Natural killer cell treated with Interleukin-12 subunit alpha and Interleukin-12 subunit beta and Interleukin-15 and Interleukin-18, amount 100 ng/mL, for 72 hours (primary cell): Measurements from ENCODE around the gene BRINP3. TPM values are rescaled to one million over a fixed set of nuclear protein-coding genes. Genes with fewer than 3 reads are reported as not detected.

Experiments used
- ATAC-seq, 2 donors: fragments of 150-1000 bp; cut with Tn5 transposase in 1 of 2; sonication (Bioruptor Pico), chemical (Tn5 transposase) in 1 of 2; 2 replicates each; pipeline ENCODE4 v1.10.0; 2021
- DNase-seq: peaks from one replicate; pipeline ENCODE4 v3.0.0; 2022; ENCODE audit warnings: low spot score
- H3K27ac Mint-ChIP-seq, 2 donors: 1 replicate in 1 of 2; 2 replicates in 1 of 2; pipeline ENCODE4 v1.8.0; 2022; ENCODE audit warnings: mixed read lengths in 2 of 2, mild to moderate bottlenecking in 1 of 2, moderate library complexity in 1 of 2
- H3K27me3 Mint-ChIP-seq, 2 donors: 1 replicate in 1 of 2; 2 replicates in 1 of 2; pipeline ENCODE4 v1.8.0; 2022; ENCODE audit warnings: mixed read lengths in 2 of 2
- H3K36me3 Mint-ChIP-seq: one replicate; pipeline ENCODE4 v1.8.0; 2022; ENCODE audit warnings: mixed read lengths
- H3K4me1 Mint-ChIP-seq, 2 donors: 1 replicate in 1 of 2; 2 replicates in 1 of 2; pipeline ENCODE4 v1.8.0; 2022; ENCODE audit warnings: low read depth in 2 of 2, mixed read lengths in 2 of 2, mild to moderate bottlenecking in 1 of 2
- H3K4me3 Mint-ChIP-seq: one replicate; pipeline ENCODE4 v1.8.0; 2022; ENCODE audit warnings: mixed read lengths
- H3K9me3 Mint-ChIP-seq: 2 replicates; pipeline ENCODE4 v1.8.0; 2022; ENCODE audit warnings: mixed read lengths
- total RNA-seq, 2 donors: library from RNA; stranded (reverse); gene quantifications; one replicate each; pipeline ENCODE4 v1.2.3, GENCODE V29; 2022

Gene BRINP3
- total RNA-seq, 2 donors from 2014 or later: not detected

GRCh38 chr1:190475421-190476141, 2.1 kb downstream of the BRINP3 start:
- ATAC-seq (no peak), DNase-seq (no peak)
- peaks cover 4% of the 10 kb centered on the region for H3K36me3 Mint-ChIP-seq
- no peak overlapping the region for H3K27ac Mint-ChIP-seq
- H3K4me1 Mint-ChIP-seq: no peaks in the 10 kb centered on the region
- no peaks in the 10 kb centered on the region for H3K27me3 Mint-ChIP-seq
- H3K9me3 Mint-ChIP-seq: no peaks in the 10 kb centered on the region
- H3K4me3 Mint-ChIP-seq: no peak overlapping the region

DNA sequence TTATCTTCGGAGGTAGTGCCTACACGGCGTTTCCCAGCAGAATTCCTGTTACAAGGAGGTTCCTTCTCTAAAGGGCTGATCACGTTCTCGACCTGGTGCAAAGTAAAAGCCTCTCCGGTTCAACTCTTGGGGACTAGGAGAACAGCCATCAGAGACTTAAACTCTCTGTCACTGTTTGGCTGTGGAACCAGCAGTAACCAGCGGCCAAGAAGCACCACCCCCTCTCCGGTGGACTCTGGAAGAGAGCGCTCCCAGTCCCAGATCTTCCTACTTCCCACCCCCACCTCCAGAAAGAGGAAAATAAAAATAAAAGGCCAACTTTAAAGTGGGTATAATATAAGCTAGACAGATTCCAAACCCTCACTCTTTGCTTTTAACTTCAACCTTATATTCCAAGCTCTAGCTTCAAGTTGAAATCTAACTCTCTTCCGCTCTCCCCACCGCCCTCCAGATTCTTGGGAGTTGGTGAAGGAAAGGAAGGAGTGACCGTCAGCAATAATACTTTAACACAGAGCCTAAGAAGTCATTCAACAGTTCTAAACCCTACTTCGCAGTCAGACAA, 2.9 kb downstream of the BRINP3 start:
- ATAC-seq (no peak), DNase-seq (no peak)
- Mint-ChIP-seq H3K4me1 (no peaks in the 10 kb centered on the region), H3K4me3 (no peak overlapping the region), H3K27ac (no peak overlapping the region), H3K27me3 (no peaks in the 10 kb centered on the region), H3K9me3 (no peaks in the 10 kb centered on the region), H3K36me3 (peaks cover 4% of the 10 kb centered on the region)

GRCh38 chr1:190474010-190474409, 3.7 kb downstream of the BRINP3 start:
- Mint-ChIP-seq H3K27ac (no peak overlapping the region), H3K4me1 (no peaks in the 10 kb centered on the region), H3K27me3 (no peaks in the 10 kb centered on the region), H3K36me3 (peaks cover 4% of the 10 kb centered on the region), H3K4me3 (no peak overlapping the region), H3K9me3 (no peaks in the 10 kb centered on the region)
- DNase-seq: no peak
- no peak for ATAC-seq

GRCh38 chr1:190472494-190472893, 5.2 kb downstream of the BRINP3 start:
- H3K36me3 Mint-ChIP-seq: peaks cover 4% of the 10 kb centered on the region
- H3K9me3 Mint-ChIP-seq: no peaks in the 10 kb centered on the region
- ATAC-seq (no peak), DNase-seq (no peak)
- no peaks in the 10 kb centered on the region for H3K27me3 Mint-ChIP-seq
- H3K4me3 Mint-ChIP-seq: no peak overlapping the region
- H3K27ac Mint-ChIP-seq: no peak overlapping the region
- H3K4me1 Mint-ChIP-seq: no peaks in the 10 kb centered on the region

GRCh38 chr1:190472042-190472441, 5.6 kb downstream of the BRINP3 start:
- no peaks in the 10 kb centered on the region for H3K4me1 Mint-ChIP-seq
- H3K36me3 Mint-ChIP-seq: peaks cover 4% of the 10 kb centered on the region
- H3K27ac Mint-ChIP-seq: no peak overlapping the region
- H3K4me3 Mint-ChIP-seq: no peak overlapping the region
- H3K27me3 Mint-ChIP-seq: no peaks in the 10 kb centered on the region
- no peak for DNase-seq
- ATAC-seq: no peak
- H3K9me3 Mint-ChIP-seq: no peaks in the 10 kb centered on the region

GRCh38 chr1:190464690-190465089, 13.0 kb downstream of the BRINP3 start:
- peaks cover 6% of the 10 kb centered on the region for H3K36me3 Mint-ChIP-seq
- H3K4me1 Mint-ChIP-seq: no peaks in the 10 kb centered on the region
- H3K27me3 Mint-ChIP-seq: no peaks in the 10 kb centered on the region
- H3K9me3 Mint-ChIP-seq: peaks cover 9% of the 10 kb centered on the region
- no peak for ATAC-seq
- no peak overlapping the region for H3K4me3 Mint-ChIP-seq
- DNase-seq: no peak
- H3K27ac Mint-ChIP-seq: no peak overlapping the region

GRCh38 chr1:190456129-190456528, 21.5 kb downstream of the BRINP3 start:
- DNase-seq (no peak), ATAC-seq (no peak)
- Mint-ChIP-seq H3K4me1 (no peaks in the 10 kb centered on the region), H3K27me3 (no peaks in the 10 kb centered on the region), H3K9me3 (peaks cover under 1% of the 10 kb centered on the region), H3K27ac (no peak overlapping the region), H3K36me3 (peaks cover 3% of the 10 kb centered on the region), H3K4me3 (no peak overlapping the region)

- no peak overlapping the region for H3K4me3 Mint-ChIP-seq
- ATAC-seq (no peak), DNase-seq (no peak)
- H3K4me1 Mint-ChIP-seq: no peaks in the 10 kb centered on the region
- H3K9me3 Mint-ChIP-seq: no peaks in the 10 kb centered on the region
- H3K27ac Mint-ChIP-seq: no peak overlapping the region
- H3K36me3 Mint-ChIP-seq: no peaks in the 10 kb centered on the region
- no peaks in the 10 kb centered on the region for H3K27me3 Mint-ChIP-seq
These were observed 22.0 kb downstream of the BRINP3 start for GRCh38 chr1:190455631-190456030.

GRCh38 chr1:190453550-190453949, 24.1 kb downstream of the BRINP3 start:
- no peaks in the 10 kb centered on the region for H3K27me3 Mint-ChIP-seq
- ATAC-seq (no peak), DNase-seq (no peak)
- no peak overlapping the region for H3K4me3 Mint-ChIP-seq
- no peaks in the 10 kb centered on the region for H3K36me3 Mint-ChIP-seq
- no peaks in the 10 kb centered on the region for H3K4me1 Mint-ChIP-seq
- no peak overlapping the region for H3K27ac Mint-ChIP-seq
- H3K9me3 Mint-ChIP-seq: no peaks in the 10 kb centered on the region

- Mint-ChIP-seq H3K4me3 (no peak overlapping the region), H3K27ac (no peak overlapping the region), H3K36me3 (no peaks in the 10 kb centered on the region)
These were observed 25.3 kb downstream of the BRINP3 start for GRCh38 chr1:190452272-190452848.

DNA sequence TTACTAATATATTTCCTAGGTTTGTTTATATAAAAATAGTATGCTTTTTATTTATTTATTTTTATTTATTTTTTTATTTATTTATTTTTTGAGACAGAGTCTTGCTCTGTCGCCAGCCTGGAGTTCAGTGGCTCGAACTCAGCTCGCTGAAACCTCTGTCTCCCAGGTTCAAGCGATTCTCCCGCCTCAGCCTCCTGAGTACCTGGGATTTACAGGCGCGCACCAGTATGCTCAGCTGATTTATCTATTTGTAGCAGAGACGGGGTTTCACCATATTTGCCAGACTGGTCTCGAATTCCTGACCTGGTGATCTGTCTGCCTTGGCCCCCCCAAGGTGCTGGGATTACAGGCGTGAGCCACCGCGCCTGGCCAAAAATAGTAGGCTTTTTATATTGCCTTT, 33.2 kb downstream of the BRINP3 start:
- peaks cover 3% of the 10 kb centered on the region for H3K9me3 Mint-ChIP-seq
- no peak overlapping the region for H3K4me3 Mint-ChIP-seq
- no peak overlapping the region for H3K27ac Mint-ChIP-seq
- no peaks in the 10 kb centered on the region for H3K27me3 Mint-ChIP-seq
- no peaks in the 10 kb centered on the region for H3K4me1 Mint-ChIP-seq
- no peak for DNase-seq
- no peak for ATAC-seq
- no peaks in the 10 kb centered on the region for H3K36me3 Mint-ChIP-seq

More at GRCh38 chr1:190452272-190452848, 25.3 kb downstream of the BRINP3 start:
- DNase-seq: no peak
- Mint-ChIP-seq H3K9me3 (no peaks in the 10 kb centered on the region), H3K4me1 (no peaks in the 10 kb centered on the region), H3K27me3 (no peaks in the 10 kb centered on the region)
- no peak for ATAC-seq

DNA sequence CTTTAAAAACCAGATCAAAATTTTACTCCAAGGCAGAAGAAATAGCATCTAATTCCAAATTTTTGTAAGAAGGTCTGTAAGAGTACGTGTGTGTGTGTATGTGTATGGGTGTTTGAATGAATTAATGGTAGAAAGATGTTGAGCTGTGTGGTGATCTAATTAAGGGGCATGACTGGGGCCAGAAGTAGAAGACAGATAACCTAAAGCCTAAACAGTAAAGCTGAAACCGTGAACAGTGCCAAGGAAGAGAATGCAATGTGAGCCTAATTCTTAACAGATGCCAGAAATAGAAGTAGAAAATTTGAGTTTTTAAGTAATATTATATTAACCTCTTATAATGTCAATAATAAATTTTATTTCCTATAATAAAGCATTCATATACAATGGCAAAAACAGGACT, 38.2 kb downstream of the BRINP3 start:
- H3K4me1 Mint-ChIP-seq: no peaks in the 10 kb centered on the region
- peaks cover 6% of the 10 kb centered on the region for H3K9me3 Mint-ChIP-seq
- no peak overlapping the region for H3K4me3 Mint-ChIP-seq
- H3K27me3 Mint-ChIP-seq: no peaks in the 10 kb centered on the region
- no peaks in the 10 kb centered on the region for H3K36me3 Mint-ChIP-seq
- no peak overlapping the region for H3K27ac Mint-ChIP-seq
- ATAC-seq (no peak), DNase-seq (no peak)

DNA sequence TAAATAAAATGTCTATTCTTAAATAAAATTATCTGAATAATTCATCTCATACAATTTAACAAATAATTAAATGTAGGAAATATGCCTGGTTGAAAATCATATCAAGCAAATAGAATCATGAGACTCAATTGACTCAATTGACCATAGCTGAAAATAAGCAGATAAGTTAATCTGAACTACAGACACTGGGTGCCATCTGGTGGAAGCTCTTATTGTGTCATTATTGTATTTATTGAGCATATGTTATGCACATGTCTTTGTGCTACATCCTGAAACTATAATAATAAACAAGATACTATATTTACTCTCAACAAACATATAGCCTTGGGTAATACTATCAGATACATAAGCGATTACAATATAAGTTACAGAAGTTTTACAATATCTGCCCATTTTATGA, 41.0 kb downstream of the BRINP3 start:
- H3K36me3 Mint-ChIP-seq: no peaks in the 10 kb centered on the region
- H3K27ac Mint-ChIP-seq: no peak overlapping the region

GRCh38 chr1:190429932-190430331, 47.7 kb downstream of the BRINP3 start:
- H3K9me3 Mint-ChIP-seq: peaks cover 12% of the 10 kb centered on the region
- no peak overlapping the region for H3K4me3 Mint-ChIP-seq
- no peak overlapping the region for H3K27ac Mint-ChIP-seq
- H3K36me3 Mint-ChIP-seq: no peaks in the 10 kb centered on the region
- DNase-seq (no peak), ATAC-seq (no peak)
- H3K27me3 Mint-ChIP-seq: no peaks in the 10 kb centered on the region
- H3K4me1 Mint-ChIP-seq: no peaks in the 10 kb centered on the region

More for the DNA sequence above, 41.0 kb downstream of the BRINP3 start:
- DNase-seq: no peak
- Mint-ChIP-seq H3K4me3 (no peak overlapping the region), H3K27me3 (no peaks in the 10 kb centered on the region), H3K9me3 (peaks cover 9% of the 10 kb centered on the region), H3K4me1 (no peaks in the 10 kb centered on the region)
- ATAC-seq: no peak
